Measurements from ENCODE around the gene GPR61. TPM values are rescaled to one million over a fixed set of nuclear protein-coding genes. Genes with fewer than 3 reads are reported as not detected.

The GPR61 gene, protein sequence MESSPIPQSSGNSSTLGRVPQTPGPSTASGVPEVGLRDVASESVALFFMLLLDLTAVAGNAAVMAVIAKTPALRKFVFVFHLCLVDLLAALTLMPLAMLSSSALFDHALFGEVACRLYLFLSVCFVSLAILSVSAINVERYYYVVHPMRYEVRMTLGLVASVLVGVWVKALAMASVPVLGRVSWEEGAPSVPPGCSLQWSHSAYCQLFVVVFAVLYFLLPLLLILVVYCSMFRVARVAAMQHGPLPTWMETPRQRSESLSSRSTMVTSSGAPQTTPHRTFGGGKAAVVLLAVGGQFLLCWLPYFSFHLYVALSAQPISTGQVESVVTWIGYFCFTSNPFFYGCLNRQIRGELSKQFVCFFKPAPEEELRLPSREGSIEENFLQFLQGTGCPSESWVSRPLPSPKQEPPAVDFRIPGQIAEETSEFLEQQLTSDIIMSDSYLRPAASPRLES
- total RNA-seq = under 1 TPM in 1 of 2 experiments, not detected in 1; 0.31 TPM

DNA sequence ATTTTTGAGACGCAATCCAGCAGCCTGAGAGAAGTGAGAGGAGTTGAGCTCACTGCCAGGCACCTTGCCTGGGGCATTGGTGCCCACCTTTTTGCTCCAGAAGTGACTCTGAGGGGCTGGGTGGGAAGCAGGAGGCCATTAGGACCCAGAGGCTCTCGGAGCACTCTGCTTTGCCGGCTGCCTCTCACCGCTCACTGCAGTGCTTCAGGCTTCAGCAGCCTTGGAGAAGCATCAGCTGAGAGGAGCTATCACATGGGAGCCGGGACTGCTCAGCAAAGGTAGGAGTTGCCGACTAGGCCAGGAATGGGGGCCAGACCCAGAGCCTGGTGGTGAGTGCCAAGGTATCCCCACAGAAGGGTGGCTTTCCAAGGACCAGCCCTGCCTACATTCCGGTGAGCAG is at the start of gene GPR61:
GPR61 (plus strand) TSS at position 197 of the 400 bp plus-strand sequence. CDS start 3,151 bp downstream, outside the sequence.
- Mint-ChIP-seq H3K36me3 (ENCODE audit: low read depth) (no peaks in the 10 kb centered on the region), H3K9me3 (no peaks in the 10 kb centered on the region), H3K27me3 (ENCODE audit: low read depth) (no peaks in the 10 kb centered on the region), H3K4me1 (ENCODE audit: low read depth) (no peaks in the 10 kb centered on the region), H3K4me3 (no peak within 1 kb of the TSS), H3K27ac (no peak within 1 kb of the TSS)
- DNase-seq = no peak
- CTCF ChIA-PET = interaction anchor here (0.6 to 19.9 kb wide), 5 partner anchors 39 to 141 kb away, joined by 3 to 1207 read pairs (median 3); partner anchors contain the start of genes AMIGO1, ATXN7L2 and CYB561D1
- intact Hi-C loops (cut with micrococcal nuclease) = no loop called here

DNA sequence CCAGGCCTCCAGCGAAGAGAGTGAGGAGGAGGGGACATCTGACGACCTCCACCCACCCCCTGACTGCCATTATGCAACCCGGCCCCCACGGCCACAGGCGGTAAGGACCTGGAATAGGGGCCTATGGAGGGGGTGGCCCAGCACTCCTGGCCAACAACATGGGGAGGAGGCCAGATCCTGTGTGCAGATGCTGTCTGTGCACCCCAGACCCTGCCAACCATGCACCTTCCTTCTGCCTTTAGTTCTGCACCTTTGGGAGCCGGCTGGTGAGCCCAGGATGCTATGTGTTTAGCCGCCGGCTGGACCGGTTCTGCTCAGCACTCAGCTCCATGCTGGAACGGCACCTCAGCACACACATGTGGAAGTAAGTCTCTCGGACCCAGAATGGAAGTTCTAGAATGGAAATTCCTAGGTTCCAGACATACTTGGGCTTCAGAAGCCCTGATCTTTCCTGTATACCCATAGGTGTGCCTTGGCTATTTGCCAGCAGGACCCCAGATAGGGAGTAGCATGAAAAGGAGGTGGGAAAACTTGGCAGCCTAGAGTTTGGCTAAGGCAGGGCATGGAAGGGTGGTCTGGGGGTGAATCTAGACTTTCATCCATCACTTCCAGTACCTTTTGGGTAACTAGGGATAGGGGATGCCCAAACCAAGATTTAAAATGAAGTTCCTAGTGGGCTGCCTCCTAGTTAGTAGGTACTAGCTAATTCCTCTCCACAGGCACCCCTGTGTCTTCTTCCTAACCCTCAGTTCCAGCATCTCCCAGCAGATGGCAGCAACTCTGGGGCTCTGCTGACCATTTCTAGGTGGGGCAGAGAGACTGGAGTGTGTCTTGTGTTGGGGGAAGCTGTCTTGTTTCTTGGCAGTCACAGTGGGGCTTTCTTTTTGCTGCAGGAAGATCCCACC is 49.4 kb upstream of the GPR61 start:
- DNase-seq = peak; percentile 75
- Mint-ChIP-seq H3K9me3 (no peaks in the 10 kb centered on the region), H3K27ac (no peak overlapping the region), H3K4me3 (no peak overlapping the region), H3K4me1 (ENCODE audit: low read depth) (peaks cover 25% of the 10 kb centered on the region), H3K27me3 (ENCODE audit: low read depth) (no peaks in the 10 kb centered on the region), H3K36me3 (ENCODE audit: low read depth) (peaks cover 11% of the 10 kb centered on the region)
- intact Hi-C loops (cut with micrococcal nuclease) = loop anchor here (1.0 kb wide), 1 partner anchor 42 kb away; no protein-coding TSS in a partner anchor
- CTCF ChIA-PET = interaction anchor here (0.6 to 35.8 kb wide), 12 partner anchors 19 to 327 kb away, joined by 3 to 1207 read pairs (median 3); partner anchors contain the start of genes AMIGO1, GPR61 and PSMA5

DNA sequence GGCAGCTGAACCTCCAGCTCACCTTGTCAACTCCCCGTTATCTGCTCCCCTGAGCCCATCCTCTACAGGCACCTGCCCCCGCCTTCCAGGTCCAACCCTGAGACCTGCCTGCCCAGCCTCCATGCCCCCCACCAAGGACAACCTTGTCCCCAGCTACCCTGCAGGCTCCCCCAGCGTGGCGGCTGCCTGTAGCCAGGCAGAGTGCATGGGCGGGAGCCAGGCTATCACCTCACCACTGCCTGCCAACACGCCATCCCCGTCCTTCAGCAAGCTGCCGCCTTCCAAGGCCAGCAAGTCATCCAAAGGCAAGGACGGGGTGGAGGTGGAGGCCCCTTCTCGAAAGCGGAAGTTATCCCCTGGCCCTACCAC is 48.8 kb upstream of the GPR61 start:
- no peak overlapping the region for H3K4me3 Mint-ChIP-seq

GRCh38 chr1:109491372-109491771 is 48.3 kb upstream of the GPR61 start:
- intact Hi-C loops (cut with micrococcal nuclease) = no loop called here
- Mint-ChIP-seq H3K9me3 (no peaks in the 10 kb centered on the region), H3K36me3 (ENCODE audit: low read depth) (peaks cover 11% of the 10 kb centered on the region), H3K4me1 (ENCODE audit: low read depth) (peaks cover 33% of the 10 kb centered on the region), H3K27me3 (ENCODE audit: low read depth) (no peaks in the 10 kb centered on the region), H3K4me3 (no peak overlapping the region), H3K27ac (no peak overlapping the region)
- CTCF ChIA-PET = interaction anchor here (0.6 to 35.8 kb wide), 8 partner anchors 7 to 328 kb away, joined by 3 to 1207 read pairs (median 4); partner anchors contain the start of genes AMIGO1, ATXN7L2, GPR61 and PSMA5
- no peak for DNase-seq

More for the DNA sequence above, 48.8 kb upstream of the GPR61 start:
- Mint-ChIP-seq H3K4me1 (ENCODE audit: low read depth) (peaks cover 28% of the 10 kb centered on the region), H3K27me3 (ENCODE audit: low read depth) (no peaks in the 10 kb centered on the region), H3K9me3 (no peaks in the 10 kb centered on the region), H3K36me3 (ENCODE audit: low read depth) (peaks cover 11% of the 10 kb centered on the region), H3K27ac (no peak overlapping the region)
- CTCF ChIA-PET = interaction anchor here (0.6 to 35.8 kb wide), 11 partner anchors 18 to 328 kb away, joined by 3 to 1207 read pairs (median 3); partner anchors contain the start of genes AMIGO1, GPR61 and PSMA5
- no peak for DNase-seq
- intact Hi-C loops (cut with micrococcal nuclease) = loop anchor here (1.0 kb wide), 1 partner anchor 41 kb away; no protein-coding TSS in a partner anchor

GRCh38 chr1:109492779-109493178 is 46.9 kb upstream of the GPR61 start:
- peaks cover 44% of the 10 kb centered on the region for H3K4me1 Mint-ChIP-seq (ENCODE audit: low read depth)
- H3K27me3 Mint-ChIP-seq (ENCODE audit: low read depth) = no peaks in the 10 kb centered on the region
- peaks cover 10% of the 10 kb centered on the region for H3K36me3 Mint-ChIP-seq (ENCODE audit: low read depth)
- DNase-seq = no peak
- no peaks in the 10 kb centered on the region for H3K9me3 Mint-ChIP-seq
- CTCF ChIA-PET = interaction anchor here (0.8 to 35.8 kb wide), 10 partner anchors 9 to 139 kb away, joined by 3 to 1207 read pairs (median 6); partner anchors contain the start of genes AMIGO1, ATXN7L2, GNAI3 and GPR61
- H3K27ac Mint-ChIP-seq = no peak overlapping the region
- H3K4me3 Mint-ChIP-seq = no peak overlapping the region
- intact Hi-C loops (cut with micrococcal nuclease) = no loop called here

GRCh38 chr1:109493227-109493626 is 46.4 kb upstream of the GPR61 start:
- Mint-ChIP-seq H3K36me3 (ENCODE audit: low read depth) (peaks cover 10% of the 10 kb centered on the region), H3K27ac (no peak overlapping the region), H3K4me3 (peak overlapping the region; percentile 98), H3K27me3 (ENCODE audit: low read depth) (no peaks in the 10 kb centered on the region), H3K4me1 (ENCODE audit: low read depth) (peaks cover 48% of the 10 kb centered on the region), H3K9me3 (no peaks in the 10 kb centered on the region)
- no peak for DNase-seq
- intact Hi-C loops (cut with micrococcal nuclease) = no loop called here
- CTCF ChIA-PET = interaction anchor here (0.6 to 35.8 kb wide), 10 partner anchors 9 to 240 kb away, joined by 3 to 1207 read pairs (median 6); partner anchors contain the start of genes AMIGO1, ATXN7L2, GNAI3 and GPR61

GRCh38 chr1:109493805-109494539 is 45.7 kb upstream of the GPR61 start, which contains the start of gene CYB561D1:
CYB561D1 (plus strand) TSS chr1:109494094; CDS start chr1:109494140, 46 bp downstream.
- Mint-ChIP-seq H3K27ac (peak within 1 kb of the TSS; percentile 92), H3K9me3 (no peaks in the 10 kb centered on the region), H3K4me1 (ENCODE audit: low read depth) (peaks cover 54% of the 10 kb centered on the region), H3K36me3 (ENCODE audit: low read depth) (peaks cover 7% of the 10 kb centered on the region), H3K27me3 (ENCODE audit: low read depth) (no peaks in the 10 kb centered on the region), H3K4me3 (peak within 1 kb of the TSS; percentile 98)
- peak; percentile 90 for DNase-seq
- intact Hi-C loops (cut with micrococcal nuclease) = loop anchor here (1.0 kb wide), 3 partner anchors 8 to 38 kb away; partner anchors contain the start of gene ATXN7L2
- CTCF ChIA-PET = interaction anchor here (0.6 to 35.8 kb wide), 11 partner anchors 10 to 394 kb away, joined by 3 to 1207 read pairs (median 6); partner anchors contain the start of genes AMIGO1, ATXN7L2, GNAI3 and GPR61

GRCh38 chr1:109495738-109496137 is 43.9 kb upstream of the GPR61 start:
- Mint-ChIP-seq H3K27me3 (ENCODE audit: low read depth) (no peaks in the 10 kb centered on the region), H3K27ac (no peak overlapping the region), H3K4me1 (ENCODE audit: low read depth) (peaks cover 68% of the 10 kb centered on the region), H3K4me3 (peak overlapping the region; percentile 98), H3K9me3 (no peaks in the 10 kb centered on the region), H3K36me3 (ENCODE audit: low read depth) (peaks cover 2% of the 10 kb centered on the region)
- no peak for DNase-seq
- intact Hi-C loops (cut with micrococcal nuclease) = no loop called here
- CTCF ChIA-PET = interaction anchor here (2.1 to 35.8 kb wide), 3 partner anchors 13 to 144 kb away, joined by 6 to 1207 read pairs (median 375); partner anchors contain the start of genes AMIGO1 and GPR61

- intact Hi-C loops (cut with micrococcal nuclease) = loop anchor here (1.0 kb wide), 1 partner anchor 35 kb away; no protein-coding TSS in a partner anchor
- Mint-ChIP-seq H3K4me1 (ENCODE audit: low read depth) (peaks cover 86% of the 10 kb centered on the region), H3K9me3 (no peaks in the 10 kb centered on the region), H3K27me3 (ENCODE audit: low read depth) (no peaks in the 10 kb centered on the region), H3K36me3 (ENCODE audit: low read depth) (peaks cover 2% of the 10 kb centered on the region), H3K4me3 (no peak overlapping the region), H3K27ac (peak overlapping the region; percentile 17)
- CTCF ChIA-PET = interaction anchor here (0.6 to 35.8 kb wide), 10 partner anchors 9 to 207 kb away, joined by 3 to 1207 read pairs (median 4); partner anchors contain the start of genes AMIGO1, ATXN7L2 and GPR61
- no peak for DNase-seq
Observed at GRCh38 chr1:109497449-109498160, 42.1 kb upstream of the GPR61 start.

DNA sequence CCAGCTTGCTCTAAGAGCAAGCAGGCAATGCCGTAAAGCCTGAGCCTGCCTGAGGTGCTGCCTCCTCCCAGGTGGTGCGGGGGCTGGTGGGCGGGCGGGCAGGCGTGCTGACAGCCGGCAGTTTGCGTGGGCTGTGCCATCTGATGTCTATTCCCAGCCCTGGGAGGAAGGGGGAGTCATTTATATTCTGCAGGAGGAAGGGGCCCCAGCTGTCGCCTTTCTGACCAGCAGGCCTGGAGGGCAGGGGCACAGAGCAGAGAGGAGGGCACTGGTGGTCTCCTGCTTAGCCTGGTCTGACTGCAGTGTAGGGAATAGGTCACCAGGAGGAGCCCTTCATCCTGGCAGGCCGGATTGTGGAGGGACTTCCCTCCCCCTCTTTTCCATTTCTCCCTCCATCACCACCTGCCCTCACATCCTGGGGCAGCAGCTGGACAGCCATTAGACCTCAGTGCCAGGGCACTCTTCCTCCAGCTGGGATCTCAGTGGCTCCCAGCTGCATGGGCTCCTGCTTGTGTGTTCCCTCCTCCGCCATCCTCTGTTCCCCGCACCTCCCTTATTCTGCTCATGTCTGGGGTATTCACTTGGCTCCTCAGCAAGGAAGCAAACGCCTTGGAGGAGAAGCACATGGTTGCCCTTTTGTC is 41.4 kb upstream of the GPR61 start:
- H3K9me3 Mint-ChIP-seq = no peaks in the 10 kb centered on the region
- peaks cover 2% of the 10 kb centered on the region for H3K36me3 Mint-ChIP-seq (ENCODE audit: low read depth)
- H3K27me3 Mint-ChIP-seq (ENCODE audit: low read depth) = no peaks in the 10 kb centered on the region
- peak overlapping the region; percentile 74 for H3K27ac Mint-ChIP-seq
- H3K4me3 Mint-ChIP-seq = no peak overlapping the region
- peaks cover 90% of the 10 kb centered on the region for H3K4me1 Mint-ChIP-seq (ENCODE audit: low read depth)
- CTCF ChIA-PET = interaction anchor here (0.7 to 35.8 kb wide), 9 partner anchors 2 to 406 kb away, joined by 3 to 1207 read pairs (median 4); partner anchors contain the start of genes AMIGO1, CYB561D1 and GPR61
- intact Hi-C loops (cut with micrococcal nuclease) = loop anchor here (1.0 kb wide), 1 partner anchor 34 kb away; no protein-coding TSS in a partner anchor
- DNase-seq = peak; percentile 56
